ES-I3 (cell line): ENCODE results near the gene ABCC6.
"Not testable (repeated sequence)": the region's sequence is repeated elsewhere in the genome, so short reads cannot be mapped to it uniquely, and the experiment has no call there.

ENCODE experiments used
- H3K36me3 ChIP-seq: 2 replicates; pipeline ENCODE4 v1.6.1; 2013; ENCODE audit warnings: mild to moderate bottlenecking, low read length, control low read depth, moderate library complexity; ENCODE audit not compliant: insufficient read depth
- H3K4me1 ChIP-seq: 2 replicates; pipeline ENCODE4 v1.6.1; 2013; ENCODE audit warnings: mild to moderate bottlenecking, control low read depth, low read length; ENCODE audit not compliant: insufficient read depth
- H3K9ac ChIP-seq: 2 replicates; pipeline ENCODE4 v1.6.1; 2013; ENCODE audit warnings: low read depth, mild to moderate bottlenecking, low read length, moderate library complexity
- H3K9me3 ChIP-seq: 2 replicates; pipeline ENCODE4 v1.6.1; 2013; ENCODE audit warnings: mild to moderate bottlenecking, low read length, moderate library complexity; ENCODE audit not compliant: control insufficient read depth, insufficient read depth

The ABCC6 gene

DNA sequence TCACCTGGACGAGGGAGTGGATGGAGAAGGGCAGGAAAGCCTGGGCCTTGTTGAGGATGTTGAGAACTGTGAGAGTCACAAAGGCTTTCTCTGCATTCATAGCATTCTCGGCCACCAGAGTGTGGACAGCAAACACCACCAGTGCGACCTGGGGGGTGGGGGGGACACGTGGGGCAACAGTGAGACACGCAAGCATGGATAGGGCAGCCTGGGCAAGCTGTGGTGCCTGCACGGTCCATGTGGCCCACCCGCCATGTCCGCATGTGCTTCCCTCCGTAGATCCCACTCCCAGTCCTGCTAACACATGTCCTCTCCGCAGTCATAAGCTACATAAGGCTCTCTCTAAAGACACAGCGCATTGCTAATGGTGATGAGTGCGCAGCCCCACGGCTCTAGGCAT, 34.5 kb downstream of the ABCC6 start:
- Histone ChIP-seq H3K4me1 (peaks cover 12% of the 10 kb centered on the region; the same call in 1 of the 2 replicates), H3K9ac (no peak overlapping the region), H3K36me3 (no peaks in the 10 kb centered on the region), H3K9me3 (no peaks in the 10 kb centered on the region)

DNA sequence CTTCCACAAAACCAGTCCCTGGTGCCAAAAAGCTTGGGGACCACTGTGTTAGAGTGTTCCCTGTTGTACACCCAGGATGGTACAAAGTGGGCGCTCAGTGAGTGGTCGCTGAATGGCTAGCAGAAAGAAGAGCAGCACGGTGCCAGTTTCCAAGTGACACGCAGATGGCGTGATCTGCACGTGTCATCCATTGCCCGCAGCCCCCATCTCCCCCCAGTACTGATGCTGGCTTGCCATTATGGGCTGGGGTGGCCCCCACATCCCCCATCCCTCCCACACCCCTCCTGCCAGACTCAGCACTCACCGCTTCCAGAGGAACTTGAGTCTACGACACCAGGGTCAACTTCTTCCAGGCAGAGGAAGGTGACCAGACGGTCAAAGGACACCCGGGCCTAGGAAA, 36.5 kb downstream of the ABCC6 start:
- Histone ChIP-seq H3K36me3 (no peaks in the 10 kb centered on the region), H3K4me1 (peaks cover 10% of the 10 kb centered on the region; the same call in 1 of the 2 replicates), H3K9me3 (no peaks in the 10 kb centered on the region), H3K9ac (no peak overlapping the region)

DNA sequence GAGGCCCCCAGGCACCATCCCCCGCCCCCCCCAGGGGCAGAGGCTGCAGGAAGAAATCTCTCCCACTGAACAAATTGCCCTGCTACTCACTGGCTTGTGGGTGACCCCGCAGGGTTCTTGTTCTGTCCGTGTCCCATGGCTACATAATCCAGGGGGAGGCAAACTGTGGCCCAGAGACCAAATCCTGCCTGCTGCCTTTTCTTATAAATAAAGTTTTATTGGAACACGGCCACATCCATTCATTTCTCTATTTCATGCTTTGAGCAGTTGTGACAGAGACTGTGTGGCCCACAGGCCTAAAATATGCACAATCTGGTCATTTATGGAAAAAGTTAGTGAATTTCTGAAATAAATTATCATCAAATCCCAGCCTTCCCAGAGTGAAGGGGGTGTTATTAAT, 38.2 kb downstream of the ABCC6 start:
- Histone ChIP-seq H3K9me3 (no peaks in the 10 kb centered on the region), H3K36me3 (no peaks in the 10 kb centered on the region), H3K9ac (no peak overlapping the region), H3K4me1 (peaks cover 5% of the 10 kb centered on the region; the same call in 1 of the 2 replicates)

- Histone ChIP-seq H3K9ac (no peak overlapping the region), H3K9me3 (no peaks in the 10 kb centered on the region), H3K4me1 (peaks cover 5% of the 10 kb centered on the region; the same call in 1 of the 2 replicates), H3K36me3 (no peaks in the 10 kb centered on the region)
Measured at GRCh38 chr16:16184594-16184993, 38.7 kb downstream of the ABCC6 start.

DNA sequence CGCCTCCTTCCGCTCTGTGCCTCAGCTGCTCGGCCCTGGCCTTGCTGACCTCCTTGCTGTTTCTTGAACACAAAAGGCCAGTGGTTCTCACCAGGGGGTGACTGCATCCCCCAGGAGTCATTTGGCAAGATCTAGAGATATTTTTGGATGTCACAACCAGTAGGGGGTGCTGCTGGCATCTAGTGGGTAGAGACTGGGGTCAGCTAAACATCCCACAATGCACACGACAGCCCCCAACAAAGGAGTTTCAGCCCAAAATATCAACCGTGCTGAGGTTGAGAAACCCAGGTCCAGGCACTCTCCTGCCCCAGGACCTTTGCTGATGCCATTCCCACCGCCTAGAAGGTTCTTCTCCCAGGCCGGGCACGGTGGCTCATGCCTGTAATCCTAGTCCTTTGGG, 39.7 kb downstream of the ABCC6 start:
- H3K9me3 ChIP-seq = no peaks in the 10 kb centered on the region
- peaks cover 5% of the 10 kb centered on the region; the same call in 1 of the 2 replicates for H3K4me1 ChIP-seq
- H3K9ac ChIP-seq = no peak overlapping the region
- no peaks in the 10 kb centered on the region for H3K36me3 ChIP-seq

DNA sequence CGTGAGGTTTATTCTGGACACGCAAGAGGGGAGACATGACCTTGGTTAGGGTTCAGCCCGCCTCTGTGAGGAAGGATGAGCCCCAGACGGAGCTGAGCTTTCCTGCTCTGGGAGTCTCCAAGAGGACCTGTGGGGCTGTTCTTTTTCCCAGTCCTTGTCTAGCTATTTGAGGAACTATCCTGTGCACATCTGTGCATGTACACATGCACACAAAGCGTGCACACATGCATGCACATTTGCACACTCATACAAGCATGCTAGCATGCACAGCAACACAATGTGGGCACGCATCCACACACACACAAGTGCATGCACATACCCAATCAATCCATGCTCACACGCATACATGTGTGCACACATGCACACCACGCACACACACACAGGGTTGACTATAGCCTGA, 40.4 kb downstream of the ABCC6 start:
- Histone ChIP-seq H3K9me3 (no peaks in the 10 kb centered on the region), H3K4me1 (peaks cover 5% of the 10 kb centered on the region; the same call in 1 of the 2 replicates), H3K36me3 (no peaks in the 10 kb centered on the region), H3K9ac (no peak overlapping the region)

- H3K36me3 ChIP-seq, H3K4me1 ChIP-seq, H3K9ac ChIP-seq, H3K9me3 ChIP-seq: not testable (repeated sequence)
Measured at GRCh38 chr16:16181748-16182147, 41.5 kb downstream of the ABCC6 start.

GRCh38 chr16:16178455-16179162, 44.7 kb downstream of the ABCC6 start:
- no peak overlapping the region for H3K9ac ChIP-seq
- peaks cover 6% of the 10 kb centered on the region; the same call in 1 of the 2 replicates for H3K9me3 ChIP-seq
- peaks cover 5% of the 10 kb centered on the region; the same call in 1 of the 2 replicates for H3K4me1 ChIP-seq
- H3K36me3 ChIP-seq = 0 out of 2 replicates have a peak, but pooled peaks cover 3% of the 10 kb centered on the region

- H3K9me3 ChIP-seq = peaks cover 6% of the 10 kb centered on the region; the same call in 1 of the 2 replicates
- H3K36me3 ChIP-seq = 0 out of 2 replicates have a peak, but pooled peaks cover 3% of the 10 kb centered on the region
- H3K9ac ChIP-seq = no peak overlapping the region
- H3K4me1 ChIP-seq = no peaks in the 10 kb centered on the region
Measured at GRCh38 chr16:16176328-16176727, 47.0 kb downstream of the ABCC6 start.

GRCh38 chr16:16175296-16175695, 48.0 kb downstream of the ABCC6 start:
- 0 out of 2 replicates have a peak, but pooled peaks cover 3% of the 10 kb centered on the region for H3K36me3 ChIP-seq
- peaks cover 6% of the 10 kb centered on the region; the same call in 1 of the 2 replicates for H3K9me3 ChIP-seq
- H3K9ac ChIP-seq = no peak overlapping the region
- no peaks in the 10 kb centered on the region for H3K4me1 ChIP-seq

- Histone ChIP-seq H3K9ac (no peak overlapping the region), H3K9me3 (peaks cover 6% of the 10 kb centered on the region; the same call in 1 of the 2 replicates), H3K4me1 (no peaks in the 10 kb centered on the region), H3K36me3 (0 out of 2 replicates have a peak, but pooled peaks cover 3% of the 10 kb centered on the region)
Measured at GRCh38 chr16:16172991-16173390, 50.3 kb downstream of the ABCC6 start.

- H3K36me3 ChIP-seq = no peaks in the 10 kb centered on the region
- H3K4me1 ChIP-seq = no peaks in the 10 kb centered on the region
- no peak overlapping the region for H3K9ac ChIP-seq
- peaks cover 4% of the 10 kb centered on the region; the same call in 1 of the 2 replicates for H3K9me3 ChIP-seq
Measured at GRCh38 chr16:16171332-16171919, 51.9 kb downstream of the ABCC6 start.

DNA sequence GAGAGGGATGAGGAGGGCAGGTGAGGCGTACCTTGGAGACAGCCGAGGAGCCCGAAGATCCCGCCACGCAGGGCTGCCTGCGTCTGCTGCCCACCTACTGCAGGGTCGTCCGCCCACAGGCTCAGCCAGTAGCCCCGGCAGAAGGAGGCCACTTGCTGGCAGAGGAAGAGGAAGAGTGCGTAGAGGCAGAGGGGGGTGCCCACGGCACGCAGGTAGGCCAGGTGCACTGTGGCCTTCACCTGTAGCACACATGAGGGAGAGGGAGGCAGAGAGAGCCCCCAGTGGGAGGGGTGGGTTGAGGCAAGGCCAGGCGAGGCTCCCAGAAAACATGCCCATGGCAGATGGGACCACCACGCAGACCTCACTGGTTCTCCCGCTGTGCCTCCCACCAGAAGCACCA, 53.7 kb downstream of the ABCC6 start:
- H3K4me1 ChIP-seq = no peaks in the 10 kb centered on the region
- H3K9me3 ChIP-seq = no peaks in the 10 kb centered on the region
- no peak overlapping the region for H3K9ac ChIP-seq
- no peaks in the 10 kb centered on the region for H3K36me3 ChIP-seq

DNA sequence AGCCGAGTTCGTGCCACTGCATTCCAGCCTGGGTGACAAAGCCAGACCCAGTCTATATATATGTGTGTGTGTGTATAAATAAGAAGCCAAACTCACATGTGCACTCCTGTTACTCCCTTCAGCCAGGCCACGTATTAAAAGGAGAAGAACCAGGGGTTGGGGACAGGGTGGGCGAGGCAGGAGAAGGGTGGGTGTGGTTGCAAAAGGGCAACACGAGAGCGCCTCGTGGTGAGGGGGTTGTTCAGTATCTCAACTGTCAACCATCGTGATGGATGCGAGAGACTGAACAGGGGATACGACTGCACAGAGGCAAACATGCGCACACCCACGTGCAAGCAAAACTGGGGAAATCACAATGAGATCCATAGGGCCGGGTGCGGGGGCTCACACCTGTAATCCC, 54.9 kb downstream of the ABCC6 start:
- Histone ChIP-seq H3K36me3 (no peaks in the 10 kb centered on the region), H3K4me1 (no peaks in the 10 kb centered on the region), H3K9me3 (no peaks in the 10 kb centered on the region), H3K9ac (no peak overlapping the region)

DNA sequence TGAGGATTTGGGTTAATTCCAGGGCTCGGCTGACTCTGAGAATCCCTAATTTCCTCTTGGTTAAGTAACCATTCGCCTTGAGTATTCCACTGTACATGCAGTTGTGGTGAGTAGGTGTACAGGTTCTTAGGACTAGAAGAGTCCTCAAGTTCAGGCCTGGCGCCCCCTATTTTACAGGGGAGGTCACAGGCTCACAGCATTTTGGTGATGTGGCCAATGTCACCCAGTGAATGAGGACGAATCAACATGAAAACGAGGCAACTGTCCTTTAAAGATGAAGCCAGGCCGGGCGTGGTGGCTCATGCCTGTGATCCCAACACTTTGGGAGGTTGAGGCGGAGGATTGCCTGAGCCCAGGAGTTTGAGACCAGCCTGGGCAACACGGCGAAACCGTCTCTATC, 55.4 kb downstream of the ABCC6 start:
- Histone ChIP-seq H3K9ac (no peak overlapping the region), H3K4me1 (no peaks in the 10 kb centered on the region)

More for the DNA sequence above, 55.4 kb downstream of the ABCC6 start:
- no peaks in the 10 kb centered on the region for H3K9me3 ChIP-seq
- H3K36me3 ChIP-seq = no peaks in the 10 kb centered on the region
